ENCODE data around the gene CYYR1.

The CYYR1 gene

GRCh38 chr21:26501495-26502021 lies 71.5 kb downstream of the CYYR1 start:
- Histone ChIP-seq H3K27me3 (ENCODE audit: insufficient read depth, low read depth, severe bottlenecking) (no peaks in the 10 kb centered on the region), H3K9me3 (ENCODE audit: severe bottlenecking) (no peaks in the 10 kb centered on the region), H3K4me3 (ENCODE audit: low read depth, low read length) (no peak overlapping the region), H3K27ac (no peak overlapping the region), H3K36me3 (no peaks in the 10 kb centered on the region)
- DNase-seq: no peak
- TF ChIP-seq CTCF (IDR thresholded peaks at IDR 0.05; ENCODE audit: low read depth, low read length): no peak

- peaks cover 4% of the 10 kb centered on the region for H3K9me3 ChIP-seq (ENCODE audit: severe bottlenecking)
- no peak overlapping the region for H3K27ac ChIP-seq
- H3K4me3 ChIP-seq (ENCODE audit: low read depth, low read length): no peak overlapping the region
- TF ChIP-seq CTCF (IDR thresholded peaks at IDR 0.05; ENCODE audit: low read depth, low read length): no peak
- no peaks in the 10 kb centered on the region for H3K36me3 ChIP-seq
- DNase-seq: no peak
- H3K27me3 ChIP-seq (ENCODE audit: insufficient read depth, low read depth, severe bottlenecking): no peaks in the 10 kb centered on the region
These were observed 73.6 kb downstream of the CYYR1 start for GRCh38 chr21:26499495-26499894.

GRCh38 chr21:26495283-26495849 lies 77.7 kb downstream of the CYYR1 start:
- TF ChIP-seq CTCF (IDR thresholded peaks at IDR 0.05; ENCODE audit: low read depth, low read length): no peak
- Histone ChIP-seq H3K27me3 (ENCODE audit: insufficient read depth, low read depth, severe bottlenecking) (no peaks in the 10 kb centered on the region), H3K4me3 (ENCODE audit: low read depth, low read length) (no peak overlapping the region), H3K27ac (no peak overlapping the region), H3K36me3 (no peaks in the 10 kb centered on the region), H3K9me3 (ENCODE audit: severe bottlenecking) (peaks cover 4% of the 10 kb centered on the region)
- no peak for DNase-seq

GRCh38 chr21:26491663-26492062 lies 81.4 kb downstream of the CYYR1 start:
- Histone ChIP-seq H3K9me3 (ENCODE audit: severe bottlenecking) (peaks cover 4% of the 10 kb centered on the region), H3K4me3 (ENCODE audit: low read depth, low read length) (no peak overlapping the region), H3K27me3 (ENCODE audit: insufficient read depth, low read depth, severe bottlenecking) (no peaks in the 10 kb centered on the region), H3K27ac (no peak overlapping the region), H3K36me3 (no peaks in the 10 kb centered on the region)
- TF ChIP-seq CTCF (IDR thresholded peaks at IDR 0.05; ENCODE audit: low read depth, low read length): no peak
- DNase-seq: no peak

GRCh38 chr21:26490771-26491170 lies 82.3 kb downstream of the CYYR1 start:
- TF ChIP-seq CTCF (IDR thresholded peaks at IDR 0.05; ENCODE audit: low read depth, low read length): no peak
- peaks cover 4% of the 10 kb centered on the region for H3K9me3 ChIP-seq (ENCODE audit: severe bottlenecking)
- DNase-seq: no peak
- H3K27me3 ChIP-seq (ENCODE audit: insufficient read depth, low read depth, severe bottlenecking): no peaks in the 10 kb centered on the region
- H3K4me3 ChIP-seq (ENCODE audit: low read depth, low read length): no peak overlapping the region
- no peak overlapping the region for H3K27ac ChIP-seq
- H3K36me3 ChIP-seq: no peaks in the 10 kb centered on the region

- no peak overlapping the region for H3K4me3 ChIP-seq (ENCODE audit: low read depth, low read length)
- TF ChIP-seq CTCF (IDR thresholded peaks at IDR 0.05; ENCODE audit: low read depth, low read length): no peak
These were observed 83.3 kb downstream of the CYYR1 start for GRCh38 chr21:26489781-26490180.

More at GRCh38 chr21:26489781-26490180, 83.3 kb downstream of the CYYR1 start:
- Histone ChIP-seq H3K27me3 (ENCODE audit: insufficient read depth, low read depth, severe bottlenecking) (no peaks in the 10 kb centered on the region), H3K36me3 (no peaks in the 10 kb centered on the region), H3K9me3 (ENCODE audit: severe bottlenecking) (no peaks in the 10 kb centered on the region), H3K27ac (no peak overlapping the region)
- no peak for DNase-seq
